NCI-H69 (cell line): ENCODE measurements around the gene SMG6.
"Not testable (repeated sequence)": the region's sequence is repeated elsewhere in the genome, so short reads cannot be mapped to it uniquely, and the experiment has no call there.

Experiments
- DNase-seq: peaks from one replicate; lab custom pipeline; 2025; lab: John Stamatoyannopoulos, UW

The SMG6 gene

DNA sequence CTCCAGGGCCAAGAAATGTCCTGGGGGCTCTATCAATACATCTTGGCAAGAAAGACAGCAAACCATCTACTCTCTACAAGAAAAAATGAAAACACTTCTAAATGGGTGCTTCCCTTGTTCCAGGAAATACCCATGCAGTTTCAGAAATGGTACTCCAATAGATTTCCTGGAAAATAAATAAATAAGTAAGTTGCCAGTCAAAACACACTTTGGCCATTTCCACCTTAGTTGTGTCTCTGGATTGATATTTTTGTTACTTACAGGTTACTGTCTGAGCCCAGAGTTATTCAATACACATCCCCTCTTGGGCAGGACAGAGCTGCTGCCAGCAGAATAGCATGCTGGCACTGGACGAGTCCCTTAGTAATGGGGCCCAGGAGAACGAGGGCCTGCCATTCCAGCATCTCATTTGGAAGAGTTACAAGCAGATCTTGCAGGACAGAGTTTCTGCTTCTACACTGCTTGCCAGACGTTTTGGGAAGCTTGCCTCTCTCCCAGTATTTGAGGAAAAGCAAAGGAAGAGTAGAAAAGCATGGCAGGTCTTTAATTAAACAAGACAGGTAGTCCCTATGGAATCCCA lies 100.5 kb downstream of the SMG6 start:
- no peak for DNase-seq

DNA sequence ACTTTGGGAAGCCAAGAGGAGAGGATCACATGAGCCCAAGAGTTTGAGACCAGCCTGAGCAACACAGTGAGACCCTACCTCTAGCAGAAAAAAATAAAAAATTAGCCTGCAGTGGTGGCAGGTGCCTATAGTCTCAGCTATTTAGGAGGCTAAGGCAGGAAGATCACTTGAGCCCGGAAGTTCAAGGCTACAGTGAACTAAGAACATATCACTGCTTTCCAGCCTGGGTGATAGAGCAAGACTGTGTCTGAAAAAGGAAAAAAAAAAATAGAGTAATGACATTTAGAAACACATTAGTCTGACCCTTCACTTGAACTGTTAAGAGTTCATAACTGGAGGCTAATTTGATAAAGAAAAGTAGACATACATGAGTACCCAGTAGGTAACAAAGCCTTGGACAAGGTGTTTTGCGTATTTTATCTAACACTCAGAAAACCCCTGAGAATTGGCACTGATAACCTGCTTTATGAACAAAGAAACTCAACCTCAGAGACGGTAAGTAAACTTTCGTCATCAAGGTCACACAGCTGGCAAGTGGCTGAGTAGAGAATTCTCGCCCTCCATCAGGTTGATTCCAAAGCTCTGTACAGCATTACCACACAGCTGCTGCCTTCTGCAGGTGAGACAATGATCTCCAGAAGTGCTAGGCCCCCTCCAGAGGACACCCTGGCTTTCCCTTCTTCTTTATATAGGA lies 101.1 kb downstream of the SMG6 start:
- DNase-seq, result no peak

DNA sequence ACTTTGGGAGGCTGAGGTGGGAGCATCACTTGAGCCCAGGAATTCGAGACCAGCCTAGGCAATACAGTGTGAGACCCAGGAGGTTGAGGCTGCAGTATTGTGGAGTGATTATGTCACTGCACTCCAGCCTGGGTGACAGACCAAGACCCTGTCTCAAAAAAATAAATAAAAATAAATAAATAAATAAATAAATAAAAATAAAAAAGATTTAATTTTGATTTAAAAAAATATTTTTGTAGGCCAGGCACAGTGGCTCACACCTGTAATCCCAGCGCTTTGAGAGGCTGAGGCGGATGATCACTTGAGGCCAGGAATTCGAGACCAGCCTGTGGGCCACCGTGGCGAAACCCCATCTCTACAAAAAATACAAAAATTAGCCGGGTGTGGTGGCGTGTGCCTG lies 104.2 kb downstream of the SMG6 start:
- DNase-seq, result not testable (repeated sequence)

DNA sequence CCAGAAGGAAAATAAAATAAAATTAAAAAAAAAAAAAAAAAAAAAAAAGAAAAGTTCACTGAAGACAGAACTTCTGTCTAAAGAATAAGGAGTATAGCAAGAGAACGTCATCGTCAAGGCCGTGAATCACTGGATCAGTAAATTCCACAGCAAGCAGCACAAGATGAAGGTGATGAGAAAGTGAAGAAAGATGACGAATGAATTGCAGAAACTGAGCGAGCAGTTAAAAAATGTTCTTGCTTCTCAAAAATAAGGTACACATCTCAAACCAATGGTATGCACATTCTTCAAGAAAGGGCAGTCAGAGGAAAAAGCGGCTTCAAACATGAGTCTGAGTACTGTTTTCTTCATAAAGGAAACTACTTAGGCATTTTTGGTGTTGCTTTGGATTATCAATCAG lies 104.7 kb downstream of the SMG6 start:
- no peak for DNase-seq

DNA sequence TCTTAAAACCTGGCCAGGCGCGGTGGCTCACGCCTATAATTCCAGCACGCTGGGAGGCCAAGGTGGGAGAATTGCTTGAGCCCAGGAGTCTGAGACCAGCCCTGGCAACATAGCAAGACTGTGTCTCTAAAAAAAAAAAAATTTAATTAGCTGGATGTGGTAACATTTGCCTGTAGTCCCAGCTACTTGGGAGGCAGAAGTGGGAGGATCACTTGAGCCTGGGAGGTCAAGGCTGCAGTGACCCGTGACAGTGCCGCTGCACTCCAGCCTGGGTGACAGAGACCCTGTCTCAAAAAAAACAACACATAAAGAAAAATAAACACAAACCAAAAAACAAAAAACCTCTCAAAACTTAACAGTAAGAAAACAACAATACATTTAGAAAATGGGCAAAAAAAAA lies 106.3 kb downstream of the SMG6 start:
- DNase-seq, result no peak

DNA sequence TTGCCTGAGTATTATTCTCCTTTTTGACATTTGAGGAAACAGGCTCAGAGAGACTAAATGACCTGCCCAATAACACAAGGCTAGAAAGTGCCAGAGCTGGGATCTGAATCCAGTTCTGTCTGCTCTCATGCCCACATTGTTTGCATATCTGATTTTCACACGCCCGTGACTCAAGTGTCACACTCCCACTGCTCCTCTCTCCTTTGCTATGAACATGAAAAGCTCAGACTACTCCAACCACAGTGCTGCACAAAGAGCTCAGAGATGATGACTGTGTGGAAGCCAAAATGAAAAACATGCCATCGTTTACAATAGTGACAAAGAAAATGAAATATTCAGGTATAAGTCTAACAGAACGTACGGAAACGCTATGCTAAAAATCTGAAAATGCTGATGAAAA lies 107.9 kb downstream of the SMG6 start:
- DNase-seq, result no peak

DNA sequence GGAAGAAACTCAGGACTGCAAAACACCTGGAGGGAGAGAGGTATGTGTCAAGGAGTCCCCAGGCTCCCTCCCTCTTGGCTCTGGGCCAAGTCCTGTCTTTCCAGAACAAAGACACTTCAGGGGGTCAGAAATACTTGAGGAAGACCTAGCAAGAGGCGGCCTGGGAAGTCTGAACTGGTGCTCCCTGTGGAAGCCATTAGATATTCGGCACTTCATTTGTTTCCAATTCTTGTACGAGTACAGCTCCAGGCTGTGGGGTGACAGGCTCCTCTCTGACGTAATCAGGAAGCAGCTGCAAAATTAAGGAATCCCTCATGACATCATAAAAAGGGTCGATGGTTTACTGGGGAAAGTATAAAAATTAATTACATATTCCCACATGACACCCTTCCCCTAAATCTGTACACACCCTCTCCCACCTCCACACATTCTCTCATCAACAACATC lies 108.7 kb downstream of the SMG6 start:
- peak; percentile 59 for DNase-seq

- no peak for DNase-seq
Measured at GRCh38 chr17:2192367-2193057, 111.1 kb downstream of the SMG6 start.

DNA sequence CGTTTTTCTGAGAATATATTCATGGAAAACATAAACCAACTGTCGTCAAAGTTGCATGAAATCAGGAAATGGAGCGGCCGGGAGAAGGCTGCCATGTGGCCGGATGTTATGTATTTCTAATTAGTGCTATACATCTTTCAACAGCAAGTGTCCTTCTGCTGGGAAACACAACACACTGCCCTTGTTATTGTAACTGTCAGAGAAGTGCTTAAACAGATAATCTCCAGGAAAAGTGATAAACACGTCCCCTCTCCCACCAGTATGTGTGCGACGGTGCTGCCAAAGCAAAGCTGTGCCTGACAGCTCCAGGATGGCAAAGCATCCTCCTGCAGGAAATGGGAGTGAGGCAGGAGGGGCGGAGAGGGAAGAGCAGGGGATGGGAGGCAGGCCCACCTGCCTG lies 111.8 kb downstream of the SMG6 start:
- DNase-seq, result no peak

- no peak for DNase-seq
Measured at GRCh38 chr17:2191227-2191626, 112.4 kb downstream of the SMG6 start.

- DNase-seq, result no peak
Measured at GRCh38 chr17:2190014-2190413, 113.6 kb downstream of the SMG6 start.

DNA sequence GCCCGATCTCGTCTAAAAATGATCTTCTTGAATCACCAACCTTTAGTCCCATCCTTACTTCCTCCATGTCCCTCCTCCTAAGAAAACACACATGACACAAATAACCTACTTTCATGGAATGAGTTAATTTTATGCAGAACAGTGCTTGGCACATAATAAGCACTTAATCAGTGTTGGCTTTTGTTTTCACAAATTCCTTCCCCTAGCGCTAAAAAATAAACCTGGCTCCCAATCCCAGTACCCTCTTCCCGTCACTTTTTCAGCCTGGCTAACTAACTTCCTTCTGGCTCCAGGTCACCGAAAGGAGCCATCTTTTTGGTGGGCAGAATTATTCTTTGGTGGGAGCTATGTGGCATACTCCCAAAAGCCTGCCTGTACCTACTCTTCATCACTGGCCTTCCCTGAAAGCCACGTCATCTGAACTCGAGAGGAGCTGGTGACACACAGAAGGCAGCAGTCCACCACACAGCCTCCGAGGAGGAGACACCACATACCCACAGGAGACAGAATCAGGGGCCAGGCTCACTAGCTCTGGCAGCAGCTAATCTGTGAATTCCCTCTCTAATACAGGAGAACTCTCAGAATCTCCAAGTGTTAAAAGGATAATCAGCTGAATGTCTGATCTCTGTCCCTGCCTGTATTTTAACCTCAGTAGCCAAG lies 114.5 kb downstream of the SMG6 start:
- DNase-seq, result no peak

- DNase-seq, result no peak
Measured at GRCh38 chr17:2187758-2188157, 115.8 kb downstream of the SMG6 start.

DNA sequence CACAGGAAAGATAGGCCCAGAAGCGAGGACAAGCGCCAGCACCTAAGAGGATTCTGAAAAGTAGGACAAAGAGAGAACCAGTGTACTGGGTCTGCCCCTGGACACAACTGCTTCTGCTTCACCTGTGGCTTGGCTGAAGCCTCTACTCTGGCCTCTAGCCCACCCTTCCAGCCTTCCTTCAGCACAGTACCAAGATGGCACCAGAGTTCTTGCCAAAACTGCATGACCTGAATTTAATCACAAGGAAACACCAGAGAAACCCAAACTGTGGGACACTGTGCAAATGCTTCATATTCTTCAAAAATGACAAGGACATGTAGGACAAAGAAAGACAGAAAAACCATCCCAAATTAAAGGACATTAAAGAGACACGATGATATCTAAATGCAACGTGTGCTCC lies 116.6 kb downstream of the SMG6 start:
- no peak for DNase-seq

- no peak for DNase-seq
Measured at GRCh38 chr17:2184993-2185931, 118.3 kb downstream of the SMG6 start.

GRCh38 chr17:2183346-2183745 lies 120.2 kb downstream of the SMG6 start:
- no peak for DNase-seq

GRCh38 chr17:2181897-2182448 lies 121.6 kb downstream of the SMG6 start:
- no peak for DNase-seq

DNA sequence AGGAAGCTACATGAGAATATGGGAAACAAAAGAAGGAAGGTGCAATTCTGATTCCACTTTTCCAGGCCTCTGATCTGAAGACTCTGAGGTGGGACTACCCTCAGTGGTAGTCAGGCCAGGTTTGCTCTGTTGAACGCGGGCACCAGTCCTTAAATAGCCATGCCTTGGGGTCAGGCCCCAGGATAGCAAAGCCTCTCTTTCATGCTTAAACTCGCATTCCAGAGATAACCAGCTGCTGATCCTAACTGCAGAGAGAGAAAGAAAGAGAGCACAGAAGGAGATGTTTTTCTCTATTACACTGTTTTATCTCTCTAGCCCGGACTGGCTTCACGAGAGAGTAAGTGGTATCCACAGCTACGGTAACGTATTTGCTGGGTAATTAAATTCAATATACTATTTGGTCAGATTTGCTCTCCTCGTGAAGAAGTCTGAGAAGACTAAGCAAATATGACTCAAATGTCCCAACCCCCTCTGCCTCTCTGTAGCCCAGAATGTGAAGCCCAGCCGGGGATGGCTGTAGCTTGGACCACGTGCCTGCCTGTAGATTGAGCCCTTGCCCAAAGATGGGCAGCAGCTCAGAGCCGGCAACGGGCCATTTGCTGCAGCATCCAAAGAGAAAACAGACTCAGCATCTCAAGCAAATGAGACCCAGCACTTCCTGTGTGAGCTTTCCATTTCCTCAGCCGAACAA lies 122.2 kb downstream of the SMG6 start:
- DNase-seq, result no peak

- no peak for DNase-seq
Measured at GRCh38 chr17:2180768-2181167, 122.8 kb downstream of the SMG6 start.

- DNase-seq, result peak; percentile 93
Measured at GRCh38 chr17:2179615-2180295, 123.8 kb downstream of the SMG6 start.
